HS-27A (cell line): ENCODE data around the gene TSPAN10.
"Not testable (repeated sequence)": the region's sequence is repeated elsewhere in the genome, so short reads cannot be mapped to it uniquely, and the experiment has no call there.

Experiments used
- DNase-seq: peaks from one replicate; pipeline ENCODE4 v3.0.0-alpha.2; 2012; ENCODE audit warnings: low read depth, missing footprints

TSPAN10 gene

DNA sequence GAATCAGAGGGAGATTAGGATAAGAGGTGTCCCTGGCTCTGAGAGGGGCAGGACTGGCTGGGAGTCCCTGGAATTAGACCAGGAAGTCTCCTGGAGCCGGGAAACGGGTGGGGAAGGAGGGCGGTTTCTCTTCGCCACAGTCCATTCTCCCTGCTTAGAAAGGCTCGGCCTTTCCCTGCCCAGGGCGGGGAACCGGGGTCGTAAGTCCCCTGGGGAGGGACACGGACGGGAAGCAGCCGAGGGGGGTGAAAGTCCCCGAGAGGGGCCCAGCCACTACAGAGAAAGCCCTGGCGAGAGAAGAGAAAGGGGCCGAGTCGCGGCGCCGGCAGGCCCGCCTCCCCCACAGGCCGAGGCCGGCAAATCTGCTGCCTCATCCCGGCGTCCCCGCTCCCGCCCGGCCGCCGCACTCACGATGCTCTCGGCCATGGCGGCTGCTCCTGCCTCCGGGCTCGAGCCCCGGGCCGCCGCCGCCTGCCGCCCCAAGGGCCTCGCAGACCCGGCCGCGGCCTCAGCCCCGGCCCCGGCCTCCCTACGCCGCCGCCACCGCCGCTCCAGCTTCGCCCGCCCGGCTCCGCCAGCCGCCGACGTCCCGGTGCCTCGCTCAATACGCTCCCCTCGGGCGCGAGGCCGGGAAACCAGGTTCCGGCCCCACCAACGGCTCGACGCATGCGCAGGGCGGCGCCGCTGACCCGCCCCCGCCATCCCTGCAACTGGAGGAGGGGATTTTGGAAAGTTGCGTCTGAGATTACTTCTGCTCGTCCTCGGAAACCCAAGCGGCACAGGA lies at the start of gene TSPAN10, which contains the start of gene NPLOC4:
Gene TSPAN10, plus strand, starts transcription at position 692 of the 784 bp plus-strand sequence. CDS start 5,217 bp downstream, outside the sequence.
Gene NPLOC4, minus strand, starts transcription at position 608 of the 784 bp plus-strand sequence. Its CDS starts 182 bp downstream, at position 426.
- DNase-seq: no peak

DNA sequence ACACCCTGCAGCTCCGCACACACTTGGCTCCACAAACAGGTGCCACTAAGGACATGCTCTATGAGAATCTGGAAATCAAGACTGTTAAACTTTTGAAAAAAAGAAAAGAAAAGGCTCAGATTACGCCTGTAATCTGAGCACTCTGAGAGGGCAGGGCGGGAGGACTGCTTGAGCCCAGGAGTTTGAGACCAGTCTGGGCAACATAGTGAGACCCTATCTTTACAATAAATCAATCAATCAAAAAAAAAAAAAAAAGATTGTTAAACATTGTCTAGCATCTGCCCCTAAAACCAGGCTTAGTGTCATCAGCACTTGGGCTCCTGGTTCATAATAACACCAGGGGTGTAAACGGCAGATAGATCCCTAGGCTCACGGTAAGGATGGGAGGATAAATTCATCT lies 47.4 kb upstream of the TSPAN10 start:
- no peak for DNase-seq

DNA sequence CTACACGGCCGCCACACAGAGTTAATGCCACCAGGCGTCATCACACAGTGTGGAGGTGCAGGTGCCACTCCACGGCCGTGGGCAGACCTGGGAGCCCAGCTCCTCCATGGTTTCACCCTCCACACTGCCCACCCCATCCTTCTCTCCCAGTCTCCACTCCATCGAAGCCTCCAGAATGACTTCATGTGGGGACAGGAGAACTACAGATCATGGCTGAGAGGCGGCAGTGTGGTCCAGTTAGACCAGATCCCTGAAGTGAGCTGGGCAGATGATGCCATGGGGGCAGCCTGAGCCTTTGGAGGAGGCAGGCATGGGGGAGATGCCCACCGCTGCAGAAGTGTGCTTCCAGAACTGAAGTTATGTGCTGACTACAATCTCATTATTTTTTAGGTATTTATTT lies 46.9 kb upstream of the TSPAN10 start:
- no peak for DNase-seq

DNA sequence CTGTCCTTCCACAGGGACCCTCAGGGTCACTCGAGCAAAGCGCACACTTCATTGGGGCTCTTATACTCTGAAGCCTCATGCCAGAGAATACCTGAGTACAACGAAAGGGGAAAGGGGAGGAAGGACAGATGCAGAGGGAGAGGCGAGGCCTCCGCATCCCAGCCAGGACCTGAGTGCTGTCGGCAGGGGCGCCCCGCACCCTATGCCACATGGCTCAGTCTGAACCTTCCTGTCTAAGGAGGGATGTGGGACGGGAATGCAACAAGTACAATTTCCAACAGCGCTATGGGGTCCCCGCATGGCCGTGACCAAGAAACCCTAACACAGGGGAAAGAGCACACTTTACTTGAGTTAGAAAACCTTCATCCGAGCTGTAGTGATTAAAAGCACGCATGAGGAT lies 45.0 kb upstream of the TSPAN10 start:
- DNase-seq: no peak

DNA sequence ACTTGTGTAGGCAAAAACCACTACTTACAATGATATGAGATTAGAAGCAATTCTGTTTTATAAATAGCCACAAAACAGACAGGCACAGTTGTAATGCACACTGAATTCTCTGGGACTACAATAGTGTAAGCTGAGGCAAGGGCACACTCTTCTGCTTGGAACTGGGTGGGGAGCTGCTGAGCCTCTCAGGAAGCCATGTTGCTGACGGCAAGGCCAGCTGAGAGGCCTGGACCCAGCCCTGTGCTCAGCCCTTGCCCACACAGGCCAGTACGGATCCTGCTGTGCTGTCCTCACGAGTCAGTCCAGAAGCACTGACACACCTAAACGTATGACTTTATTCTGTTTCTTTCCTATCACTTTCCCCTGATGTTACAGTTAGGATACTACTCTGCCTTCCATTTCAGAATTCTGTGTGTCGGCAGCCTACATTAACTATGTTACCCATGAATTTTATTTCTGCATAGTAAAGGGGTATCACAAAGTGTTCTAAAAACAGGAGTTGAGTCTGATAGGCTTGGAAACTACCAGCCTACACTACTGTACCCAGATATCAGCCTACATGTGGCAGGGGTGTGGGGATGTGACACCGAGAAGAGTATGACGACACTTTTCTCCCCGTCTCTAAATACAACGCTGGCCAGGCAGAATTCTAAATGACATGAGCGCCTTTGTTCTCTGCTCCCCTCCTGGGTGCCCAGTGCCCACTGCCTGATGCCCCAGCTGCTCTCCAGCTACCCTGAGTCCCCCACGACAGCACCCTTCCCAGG lies 43.7 kb upstream of the TSPAN10 start:
- DNase-seq: no peak

DNA sequence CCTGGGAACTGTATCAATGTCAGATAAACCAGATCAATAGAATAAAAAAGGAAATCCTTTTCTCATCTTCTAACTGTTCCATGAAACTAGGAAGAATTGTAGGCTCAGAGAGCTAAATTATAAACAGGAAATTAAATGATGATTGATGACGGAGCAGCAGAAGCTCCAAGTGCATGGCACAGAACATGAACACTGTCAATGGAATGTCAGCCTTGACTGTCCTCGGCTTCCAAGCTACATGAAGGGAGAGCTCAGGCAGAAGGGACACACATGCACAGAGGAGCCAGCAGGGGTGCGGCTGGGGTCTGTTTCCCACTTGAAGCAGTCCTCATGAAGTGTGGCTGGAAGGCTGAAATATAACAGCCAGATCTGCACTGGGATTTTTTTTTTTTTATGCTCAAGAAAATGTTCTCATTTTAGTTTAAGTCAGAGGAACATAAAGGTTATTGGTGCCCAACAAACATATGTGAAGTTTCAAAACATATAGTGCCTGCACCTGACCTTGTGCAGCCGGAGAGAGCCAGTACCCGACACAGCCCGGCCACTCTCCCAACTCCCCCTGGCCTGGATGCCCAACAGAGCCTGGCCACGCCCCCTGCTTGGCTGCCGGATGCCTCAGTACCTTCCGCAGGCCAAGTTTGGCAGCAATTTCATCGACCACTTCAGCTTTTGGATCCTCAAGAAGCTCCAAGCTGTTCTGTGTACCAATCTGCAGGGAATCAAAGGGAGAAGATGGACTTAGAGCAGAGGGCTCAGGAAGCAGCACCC lies 37.1 kb upstream of the TSPAN10 start:
- DNase-seq: no peak

DNA sequence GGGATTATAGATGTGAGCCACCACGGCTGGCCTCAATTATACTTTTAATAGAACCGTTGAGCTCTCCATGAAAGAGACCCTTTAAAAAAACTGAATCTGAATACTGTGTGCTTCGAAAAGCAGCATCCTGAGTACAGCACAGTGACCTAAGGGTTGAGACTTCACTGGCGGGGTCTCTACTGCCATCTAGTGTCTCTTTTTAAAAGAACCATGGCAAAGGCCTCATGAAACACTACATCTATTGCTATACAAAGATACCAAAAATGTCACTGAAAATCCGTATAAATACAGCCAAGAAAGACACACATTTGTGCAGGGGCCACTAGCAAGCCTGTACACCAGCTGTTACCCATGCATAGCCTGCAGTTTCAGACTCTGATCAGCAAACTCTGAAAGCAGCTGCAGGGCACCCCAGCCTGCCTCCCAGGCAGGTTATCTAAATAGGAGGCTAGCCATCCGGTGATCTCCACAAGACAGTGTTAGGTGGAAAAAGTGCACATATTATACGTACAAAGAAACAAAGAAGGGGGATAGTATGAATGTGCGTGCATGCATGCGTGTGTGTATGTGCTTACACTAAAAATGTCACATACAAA lies 35.4 kb upstream of the TSPAN10 start:
- DNase-seq: peak; percentile 9

DNA sequence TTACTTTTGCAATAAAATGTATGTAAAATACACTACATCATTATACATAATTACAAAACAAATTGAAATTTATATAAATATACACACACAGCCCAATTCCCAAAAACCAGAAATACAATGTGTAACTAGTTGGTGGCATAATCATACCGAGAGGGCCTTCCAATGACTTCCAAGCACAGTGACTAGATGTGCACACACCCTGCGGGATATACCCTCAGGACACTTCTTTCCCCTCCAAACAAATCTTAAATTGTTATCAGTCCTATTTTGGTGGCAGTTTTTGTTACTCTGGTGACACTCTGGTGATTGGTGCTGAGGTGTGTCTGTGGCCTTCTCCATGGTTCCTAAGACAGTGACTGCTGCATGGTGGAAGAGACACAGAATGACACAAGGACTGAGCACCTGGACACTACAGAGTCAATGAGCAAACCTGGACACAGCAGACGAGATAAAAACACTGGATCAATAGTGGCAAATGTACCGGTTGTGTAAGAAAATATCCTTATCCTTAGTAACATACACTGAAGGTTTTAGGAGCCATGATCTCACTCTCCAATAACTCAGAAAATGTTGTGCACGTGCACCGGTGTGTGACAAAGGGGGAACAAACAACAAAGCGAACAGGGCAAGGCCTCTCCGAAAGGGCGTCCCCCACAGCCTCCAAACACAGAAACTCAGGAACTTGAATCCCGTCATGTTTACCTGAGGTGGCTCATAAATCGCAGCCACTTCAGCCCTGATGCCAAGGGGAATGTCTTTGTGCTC lies 33.0 kb upstream of the TSPAN10 start:
- no peak for DNase-seq

DNA sequence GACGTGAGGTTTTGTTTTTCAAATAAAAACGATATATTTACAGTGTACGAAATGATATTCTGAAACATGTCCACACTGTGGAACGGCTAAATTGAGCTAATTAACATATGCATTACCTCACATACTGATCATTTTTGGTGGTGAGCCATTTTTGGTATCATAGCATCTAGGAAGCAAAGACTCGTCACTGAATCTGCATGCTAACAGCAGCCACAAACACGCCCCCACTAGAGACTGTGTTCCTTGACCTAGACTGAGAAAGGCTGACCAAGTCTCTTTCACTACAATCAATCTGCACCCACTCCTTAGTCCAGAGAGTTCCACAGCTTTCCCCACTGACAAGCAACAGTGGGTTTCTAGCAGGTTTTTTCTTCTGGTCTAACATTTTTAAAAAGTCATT lies 29.6 kb upstream of the TSPAN10 start:
- no peak for DNase-seq

DNA sequence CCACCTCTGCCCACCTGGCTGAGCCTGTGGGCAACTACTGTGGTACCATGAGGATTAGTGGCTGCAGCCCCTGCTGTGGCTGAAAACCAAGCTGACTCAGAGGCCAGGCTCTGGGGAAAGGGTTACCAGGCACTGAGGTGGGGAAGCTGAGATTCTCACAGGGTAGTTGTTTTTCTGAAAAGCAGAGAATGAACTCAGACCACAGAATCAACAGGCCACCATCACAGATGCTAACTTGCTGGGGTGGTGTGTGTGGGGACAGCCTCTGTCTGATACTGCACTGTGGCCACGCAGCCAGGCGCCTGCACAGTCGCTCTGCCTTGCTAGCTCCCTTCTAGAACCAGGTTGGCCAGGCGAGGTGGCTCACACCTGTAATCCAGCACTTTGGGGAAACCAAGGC lies 28.9 kb upstream of the TSPAN10 start:
- DNase-seq: no peak

DNA sequence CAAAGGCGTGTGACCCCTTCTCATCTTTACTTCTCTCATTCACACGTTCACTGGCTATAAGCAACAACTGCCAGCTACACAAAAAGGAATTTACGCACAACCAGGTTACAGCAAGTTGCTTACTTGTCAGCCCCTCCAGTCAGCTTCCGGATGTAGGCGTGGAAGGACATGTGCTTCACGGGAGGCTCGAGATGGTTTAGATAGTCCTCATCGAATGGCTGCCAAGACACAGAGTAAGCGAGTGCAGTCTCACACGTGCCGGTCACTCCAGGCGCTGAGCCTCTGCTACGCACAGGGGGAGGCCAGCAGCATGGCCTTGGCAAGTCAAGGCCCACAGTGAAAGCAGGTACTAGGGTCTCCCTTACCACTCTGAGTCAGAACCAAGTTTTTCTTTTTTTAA lies 28.4 kb upstream of the TSPAN10 start:
- DNase-seq: no peak

DNA sequence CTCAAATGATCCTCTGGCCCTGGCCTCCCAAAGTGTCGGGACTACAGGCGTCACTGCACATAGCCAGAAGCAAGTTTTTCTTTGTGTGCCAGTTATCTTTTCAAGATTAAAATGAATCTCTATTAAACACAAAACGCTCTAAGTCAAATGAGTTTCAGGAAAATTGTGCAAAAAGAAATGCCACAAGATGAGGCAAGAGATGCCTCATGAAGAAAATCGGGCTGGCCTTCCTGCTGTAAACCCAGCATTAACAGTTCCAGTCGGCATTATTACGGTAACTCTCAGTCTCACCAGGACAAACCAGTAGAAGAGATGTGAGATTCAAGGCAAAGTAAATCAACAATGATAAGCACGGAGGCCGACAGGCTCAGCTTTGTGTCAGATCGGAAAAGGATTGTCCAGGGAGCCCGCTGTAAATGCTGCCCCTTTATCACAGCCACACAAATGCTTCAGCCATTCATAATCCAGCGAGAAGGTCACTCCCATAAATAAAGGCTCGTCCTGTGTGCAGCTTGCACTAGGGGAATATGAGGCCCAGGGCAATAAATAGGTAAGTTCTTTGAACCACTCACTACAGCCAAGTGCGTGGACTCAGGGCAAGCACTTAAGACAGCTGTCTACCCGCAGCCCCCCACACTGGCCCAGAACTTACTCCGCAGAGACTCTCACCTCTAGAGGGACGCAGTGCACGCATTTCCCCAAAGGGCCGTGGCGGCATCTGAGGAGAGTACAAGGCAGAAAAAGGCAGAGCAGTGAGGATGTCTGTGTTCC lies 27.3 kb upstream of the TSPAN10 start:
- no peak for DNase-seq

DNA sequence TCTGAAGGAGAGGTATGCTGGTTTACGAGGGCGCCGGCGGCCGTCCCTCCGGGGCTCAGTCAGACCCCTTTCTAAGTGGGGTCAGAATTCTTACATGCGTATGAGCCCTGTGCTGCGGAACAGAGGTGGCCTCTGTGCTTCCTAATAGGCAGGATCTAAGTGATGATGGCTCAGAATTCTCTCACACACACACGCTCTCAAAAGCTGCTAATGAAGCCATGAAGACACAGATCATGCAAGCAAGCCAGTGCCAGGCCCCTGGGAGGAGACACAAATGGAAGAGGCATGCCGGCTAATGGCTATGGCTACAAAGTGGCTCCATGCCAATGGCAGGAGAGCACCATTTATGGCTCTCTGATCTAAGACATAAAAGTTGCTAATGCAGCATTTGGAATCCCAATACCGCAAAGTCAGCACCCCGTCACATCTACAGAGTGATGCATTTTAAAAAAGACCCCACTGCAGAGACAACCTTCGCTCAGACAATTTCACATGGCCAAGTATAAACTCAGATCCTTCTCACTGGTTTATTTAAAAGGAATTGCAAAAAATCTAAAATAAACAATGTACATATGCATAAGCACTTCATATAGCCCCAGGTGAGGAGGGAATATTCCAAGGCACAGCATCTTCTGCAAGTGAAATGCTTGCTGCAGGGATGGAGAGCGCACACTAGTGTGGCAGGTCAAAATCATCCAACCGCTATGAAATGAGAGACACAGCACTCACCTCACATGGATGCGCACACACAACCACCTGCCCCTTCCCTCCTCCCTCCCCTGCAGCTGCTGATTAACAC lies 24.6 kb upstream of the TSPAN10 start:
- no peak for DNase-seq

DNA sequence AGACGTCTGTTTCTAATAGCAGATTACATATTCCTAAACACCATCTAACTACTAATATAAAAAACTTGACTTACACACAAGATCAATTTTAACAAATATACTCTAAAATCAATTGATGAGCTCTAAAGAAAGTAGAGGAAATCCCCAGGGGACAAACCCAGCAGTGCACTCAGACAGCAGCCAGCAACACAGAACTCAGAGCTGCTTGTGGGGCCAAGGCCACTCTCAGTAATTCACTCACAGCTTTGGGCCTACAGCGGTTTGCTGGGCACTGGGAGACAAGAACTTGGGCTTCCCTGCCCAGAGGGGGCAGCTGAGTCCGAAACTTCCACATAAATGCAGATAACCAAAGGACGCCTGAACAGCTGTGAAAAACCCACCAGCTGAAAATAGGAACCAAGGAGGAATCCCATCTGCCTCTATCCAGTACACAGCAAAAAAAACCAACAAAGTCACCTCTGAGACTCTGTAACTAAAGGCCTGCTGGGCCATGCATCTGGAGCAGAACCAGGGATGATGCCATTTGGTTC lies 21.5 kb upstream of the TSPAN10 start:
- no peak for DNase-seq

DNA sequence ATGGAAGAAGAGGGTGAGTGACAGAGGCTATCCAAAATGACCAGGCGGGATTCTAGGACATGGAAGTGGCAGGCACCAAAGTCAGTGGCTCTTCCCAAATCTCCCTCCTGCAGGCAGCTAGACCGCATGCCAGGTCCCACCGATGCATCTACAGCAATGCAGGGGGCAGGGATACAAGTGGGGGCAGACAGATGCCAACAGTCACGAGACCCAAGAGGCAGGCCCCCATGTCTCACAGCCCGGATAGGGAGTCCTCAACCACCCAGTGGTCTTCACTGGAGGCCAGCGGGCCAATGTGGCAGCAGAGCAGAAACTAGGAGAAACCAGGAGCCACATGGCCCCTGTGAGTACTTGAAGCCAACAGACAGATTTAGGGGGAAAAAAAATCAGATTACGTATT lies 20.1 kb upstream of the TSPAN10 start:
- no peak for DNase-seq

DNA sequence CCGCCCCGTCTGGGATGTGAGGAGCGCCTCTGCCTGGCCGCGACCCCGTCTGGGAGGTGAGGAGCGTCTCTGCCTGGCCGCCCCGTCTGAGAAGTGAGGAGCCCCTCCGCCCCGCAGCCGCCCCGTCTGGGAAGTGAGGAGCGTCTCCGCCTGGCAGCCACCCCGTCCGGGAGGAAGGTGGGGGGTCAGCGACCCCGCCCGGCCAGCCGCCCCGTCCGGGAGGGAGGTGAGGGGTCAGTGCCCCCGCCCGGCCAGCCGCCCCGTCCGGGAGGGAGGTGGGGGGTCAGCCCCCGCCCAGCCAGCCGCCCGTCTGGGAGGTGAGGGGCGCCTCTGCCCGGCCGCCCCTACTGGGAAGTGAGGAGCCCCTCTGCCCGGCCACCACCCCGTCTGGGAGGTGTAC lies 18.7 kb upstream of the TSPAN10 start:
- not testable (repeated sequence) for DNase-seq

DNA sequence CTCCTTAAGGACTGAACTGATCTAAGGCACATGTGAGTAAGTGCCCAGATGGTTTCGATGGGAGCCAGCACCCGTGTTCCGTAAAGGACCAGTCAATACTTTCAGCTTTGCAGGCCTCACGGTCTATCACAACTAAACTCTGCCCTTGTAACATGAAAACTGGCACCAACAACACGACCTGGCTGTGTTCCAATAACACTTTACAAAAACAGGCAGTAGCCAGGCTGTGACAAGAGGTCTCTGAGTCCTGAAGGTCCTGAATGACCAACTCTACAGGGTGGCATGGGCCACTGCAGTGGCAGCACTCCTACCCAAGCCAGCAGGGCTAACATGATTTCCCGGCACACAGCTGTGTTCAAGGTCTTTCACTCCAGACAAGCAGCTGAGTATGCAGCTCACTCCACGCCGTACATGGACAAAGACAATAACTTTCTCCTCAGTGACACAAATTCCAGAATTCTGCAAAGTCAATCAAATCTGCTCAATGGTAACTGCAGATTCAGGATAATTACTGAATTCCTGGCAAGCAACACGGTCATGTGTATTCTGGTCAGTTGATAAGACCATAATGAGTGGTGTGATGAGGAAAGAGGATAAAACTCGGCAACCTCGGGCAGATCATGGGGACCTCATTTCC lies 15.4 kb upstream of the TSPAN10 start:
- no peak for DNase-seq

DNA sequence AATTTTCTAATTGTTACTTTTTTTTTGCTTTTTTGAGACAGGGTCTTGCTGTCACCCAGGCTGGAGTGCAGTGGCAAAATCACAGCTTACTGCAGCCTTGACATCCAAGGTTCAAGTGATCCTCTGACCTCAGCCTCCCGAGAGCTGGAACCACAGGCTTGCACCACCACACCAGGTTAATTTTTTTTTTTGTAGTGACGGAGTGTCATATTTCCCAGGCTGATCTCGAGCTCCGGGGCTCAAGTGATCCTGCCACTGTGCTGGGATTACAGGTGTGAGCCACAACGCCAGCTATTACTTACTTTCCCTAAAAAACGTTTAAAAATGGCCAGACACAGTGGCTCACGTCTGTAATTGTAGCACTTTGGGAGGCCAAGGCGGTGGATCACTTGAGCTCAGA lies 6.7 kb upstream of the TSPAN10 start:
- DNase-seq: no peak

DNA sequence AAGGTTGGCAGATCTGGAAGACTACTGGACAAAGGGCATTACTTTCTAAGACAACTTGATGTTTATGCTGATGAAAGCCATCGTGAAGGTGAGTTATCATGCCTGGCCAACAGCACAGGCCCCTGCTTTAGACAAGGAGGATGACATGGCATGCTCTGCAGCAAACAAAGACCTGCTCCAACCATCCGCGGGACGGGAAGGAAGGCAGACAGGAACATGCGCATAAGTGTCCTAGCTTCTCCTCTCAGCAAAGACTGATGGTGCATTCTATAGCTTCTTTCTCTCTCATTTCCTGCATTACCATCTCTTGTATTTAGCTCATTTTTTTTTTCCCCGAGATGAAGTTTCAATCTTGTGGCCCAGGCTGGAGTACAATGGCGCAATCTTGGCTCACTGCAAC lies 5.5 kb upstream of the TSPAN10 start:
- no peak for DNase-seq
